K562 (cell line): ENCODE data around the gene SERP1.

Experiments used
- CTCF ChIP-seq, 3 experiments: IDR thresholded peaks in 2 of 3; conservative IDR thresholded peaks in 1 of 3; 2 replicates each; pipeline ENCODE4 v1.5.1; 2011 to 2012; ENCODE audit warnings: low read length in 3 of 3, mild to moderate bottlenecking in 3 of 3, control low read depth in 2 of 3, improper control_type of control experiment in 1 of 3, inconsistent platforms in 1 of 3, low read depth in 1 of 3, mixed read lengths in 1 of 3, moderate library complexity in 1 of 3; ENCODE audit not compliant: insufficient read depth in 2 of 3
- E2F6 ChIP-seq, 2 experiments: IDR thresholded peaks; 2 replicates each; pipeline ENCODE4 v1.6.1; 2011; ENCODE audit warnings: borderline replicate concordance in 1 of 2, control low read depth in 1 of 2, low read depth in 1 of 2, low read length in 1 of 2, mild to moderate bottlenecking in 1 of 2, mixed read lengths in 1 of 2, moderate library complexity in 1 of 2; ENCODE audit not compliant: insufficient read depth in 1 of 2, insufficient read length in 1 of 2, poor library complexity in 1 of 2, severe bottlenecking in 1 of 2; ENCODE audit errors: extremely low read depth in 1 of 2
- FOS ChIP-seq: IDR thresholded peaks from 3 replicates; pipeline ENCODE4 v1.6.1; 2011; ENCODE audit not compliant: insufficient read length; ENCODE audit errors: extremely low read depth
- FOXJ3 ChIP-seq: sonication (generic); formaldehyde crosslinking; IDR thresholded peaks from 2 replicates; pipeline ENCODE4 v1.4.0; 2020; ENCODE audit warnings: mild to moderate bottlenecking, missing genetic modification reagents
- KLF13 ChIP-seq: fragments of 450-650 bp; IDR thresholded peaks from 2 replicates; pipeline ENCODE4 v1.6.1; 2016; ENCODE audit warnings: missing genetic modification characterization, low read depth, mild to moderate bottlenecking, missing compliant biosample characterization, moderate library complexity, borderline replicate concordance
- MGA ChIP-seq: fragments of 450-650 bp; IDR thresholded peaks from 2 replicates; pipeline ENCODE4 v1.6.1; 2016; ENCODE audit warnings: mild to moderate bottlenecking, moderate library complexity
- MXI1 ChIP-seq: IDR thresholded peaks from 2 replicates; pipeline ENCODE4 v1.6.1; 2011; ENCODE audit warnings: low read depth, mild to moderate bottlenecking, improper control_type of control experiment, low read length
- SETDB1 ChIP-seq: IDR thresholded peaks from one replicate; pipeline ENCODE4 v1.6.1; 2012; ENCODE audit warnings: low read length, control low read depth, inconsistent platforms
- SP1 ChIP-seq: sonication (generic); formaldehyde crosslinking; IDR thresholded peaks from 2 replicates; pipeline ENCODE4 v1.8.1; 2022; ENCODE audit warnings: mild to moderate bottlenecking, missing genetic modification reagents
- TEAD2 ChIP-seq: fragments of 450-650 bp; IDR thresholded peaks from 2 replicates; pipeline ENCODE4 v1.6.1; 2016; ENCODE audit warnings: missing genetic modification characterization, control low read depth, missing compliant biosample characterization
- ZNF212 ChIP-seq: fragments of 450-650 bp; formaldehyde crosslinking; IDR thresholded peaks from 2 replicates; pipeline ENCODE4 v1.4.0; 2020; ENCODE audit warnings: mild to moderate bottlenecking
- ZNF23 ChIP-seq: fragments of 250-450 bp; sonication (Bioruptor Pico); IDR thresholded peaks from 2 replicates; pipeline ENCODE4 v1.4.0; 2020; ENCODE audit warnings: mild to moderate bottlenecking
- ZNF324 ChIP-seq: fragments of 250-450 bp; sonication (Bioruptor Pico); IDR thresholded peaks from 2 replicates; pipeline ENCODE4 v1.4.0; 2020; ENCODE audit warnings: mild to moderate bottlenecking

- TF ChIP-seq CTCF (IDR thresholded peaks at IDR 0.05 in 2 of 3, conservative IDR thresholded peaks at IDR 0.05 in 1 of 3; ENCODE audit: insufficient read depth in 2 of 3, low read depth in 1 of 3, low read length in 3 of 3) (no peak), KLF13 (tag) (no peak), ZNF212 (CRISPR knock-in tag) (no peak), FOS (no peak), MGA (no peak), SETDB1 (no peak), ZNF324 (CRISPR knock-in tag) (no peak), E2F6 (IDR thresholded peaks at IDR 0.05; ENCODE audit: borderline replicate concordance in 1 of 2, extremely low read depth in 1 of 2, insufficient read depth in 1 of 2, insufficient read length in 1 of 2, low read depth in 1 of 2, low read length in 1 of 2, poor library complexity in 1 of 2, severe bottlenecking in 1 of 2) (no peak), TEAD2 (tag) (no peak), FOXJ3 (CRISPR knock-in tag) (no peak), SP1 (CRISPR knock-in tag) (no peak), ZNF23 (no peak), MXI1 (no peak)
Observed at GRCh38 chr3:150544041-150544440, 2.3 kb downstream of the SERP1 start.
